GM10266 (cell line): ENCODE results near the gene PLIN3.

Experiments
- DNase-seq: peaks from one replicate; pipeline ENCODE4 v3.0.0; 2012; ENCODE audit errors: extremely low spot score
- TF ChIP-seq, protein P1 (sequence below): IDR thresholded peaks from 2 replicates; pipeline ENCODE4 v1.5.1; 2012; ENCODE audit warnings: mild to moderate bottlenecking, low read depth; ENCODE audit not compliant: control insufficient read depth, insufficient read depth; ENCODE audit errors: missing control alignments

Gene PLIN3, protein sequence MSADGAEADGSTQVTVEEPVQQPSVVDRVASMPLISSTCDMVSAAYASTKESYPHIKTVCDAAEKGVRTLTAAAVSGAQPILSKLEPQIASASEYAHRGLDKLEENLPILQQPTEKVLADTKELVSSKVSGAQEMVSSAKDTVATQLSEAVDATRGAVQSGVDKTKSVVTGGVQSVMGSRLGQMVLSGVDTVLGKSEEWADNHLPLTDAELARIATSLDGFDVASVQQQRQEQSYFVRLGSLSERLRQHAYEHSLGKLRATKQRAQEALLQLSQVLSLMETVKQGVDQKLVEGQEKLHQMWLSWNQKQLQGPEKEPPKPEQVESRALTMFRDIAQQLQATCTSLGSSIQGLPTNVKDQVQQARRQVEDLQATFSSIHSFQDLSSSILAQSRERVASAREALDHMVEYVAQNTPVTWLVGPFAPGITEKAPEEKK

DNA sequence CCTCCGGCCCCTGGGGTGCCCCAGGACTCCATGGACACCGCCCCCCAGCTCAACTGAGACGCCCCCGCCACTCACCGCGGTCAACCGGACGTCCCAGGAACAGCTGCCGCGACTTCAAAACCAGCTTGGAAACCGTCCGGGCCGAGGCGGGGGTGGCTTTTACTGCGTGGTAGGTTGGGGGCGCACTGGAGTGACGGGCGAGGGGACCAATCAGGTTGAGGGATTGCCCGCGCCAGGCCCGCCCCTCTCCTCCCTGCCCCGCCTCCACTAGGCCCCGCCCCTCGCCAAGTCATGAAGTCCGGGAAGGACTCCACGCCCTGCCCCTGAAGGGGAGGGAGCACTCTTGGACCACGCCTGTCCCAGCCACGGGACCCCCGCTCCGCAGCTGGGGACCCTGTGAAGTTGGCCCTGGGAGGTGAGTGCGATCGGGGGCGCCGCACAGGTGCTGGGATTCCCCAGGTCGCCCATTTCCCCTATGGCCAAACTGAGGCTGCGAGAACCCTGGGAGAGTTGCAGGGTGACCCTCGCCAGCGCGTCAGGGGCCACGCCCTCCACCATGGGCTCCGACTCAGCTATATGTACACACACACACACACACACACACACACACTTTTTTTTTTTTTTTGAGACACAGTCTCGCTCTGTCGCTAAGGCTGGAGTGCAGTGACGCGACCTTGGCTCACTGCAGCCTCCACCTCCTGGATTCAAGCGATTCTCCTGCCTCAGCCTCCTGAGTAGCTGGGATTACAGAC is at the start of gene PLIN3:
TSS of gene PLIN3 (minus strand) at position 134 of the 752 bp plus-strand sequence. CDS start 6,273 bp downstream, outside the sequence.
- TF ChIP-seq, protein P1, sequence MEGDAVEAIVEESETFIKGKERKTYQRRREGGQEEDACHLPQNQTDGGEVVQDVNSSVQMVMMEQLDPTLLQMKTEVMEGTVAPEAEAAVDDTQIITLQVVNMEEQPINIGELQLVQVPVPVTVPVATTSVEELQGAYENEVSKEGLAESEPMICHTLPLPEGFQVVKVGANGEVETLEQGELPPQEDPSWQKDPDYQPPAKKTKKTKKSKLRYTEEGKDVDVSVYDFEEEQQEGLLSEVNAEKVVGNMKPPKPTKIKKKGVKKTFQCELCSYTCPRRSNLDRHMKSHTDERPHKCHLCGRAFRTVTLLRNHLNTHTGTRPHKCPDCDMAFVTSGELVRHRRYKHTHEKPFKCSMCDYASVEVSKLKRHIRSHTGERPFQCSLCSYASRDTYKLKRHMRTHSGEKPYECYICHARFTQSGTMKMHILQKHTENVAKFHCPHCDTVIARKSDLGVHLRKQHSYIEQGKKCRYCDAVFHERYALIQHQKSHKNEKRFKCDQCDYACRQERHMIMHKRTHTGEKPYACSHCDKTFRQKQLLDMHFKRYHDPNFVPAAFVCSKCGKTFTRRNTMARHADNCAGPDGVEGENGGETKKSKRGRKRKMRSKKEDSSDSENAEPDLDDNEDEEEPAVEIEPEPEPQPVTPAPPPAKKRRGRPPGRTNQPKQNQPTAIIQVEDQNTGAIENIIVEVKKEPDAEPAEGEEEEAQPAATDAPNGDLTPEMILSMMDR: no peak
- peak; percentile 99 for DNase-seq

DNA sequence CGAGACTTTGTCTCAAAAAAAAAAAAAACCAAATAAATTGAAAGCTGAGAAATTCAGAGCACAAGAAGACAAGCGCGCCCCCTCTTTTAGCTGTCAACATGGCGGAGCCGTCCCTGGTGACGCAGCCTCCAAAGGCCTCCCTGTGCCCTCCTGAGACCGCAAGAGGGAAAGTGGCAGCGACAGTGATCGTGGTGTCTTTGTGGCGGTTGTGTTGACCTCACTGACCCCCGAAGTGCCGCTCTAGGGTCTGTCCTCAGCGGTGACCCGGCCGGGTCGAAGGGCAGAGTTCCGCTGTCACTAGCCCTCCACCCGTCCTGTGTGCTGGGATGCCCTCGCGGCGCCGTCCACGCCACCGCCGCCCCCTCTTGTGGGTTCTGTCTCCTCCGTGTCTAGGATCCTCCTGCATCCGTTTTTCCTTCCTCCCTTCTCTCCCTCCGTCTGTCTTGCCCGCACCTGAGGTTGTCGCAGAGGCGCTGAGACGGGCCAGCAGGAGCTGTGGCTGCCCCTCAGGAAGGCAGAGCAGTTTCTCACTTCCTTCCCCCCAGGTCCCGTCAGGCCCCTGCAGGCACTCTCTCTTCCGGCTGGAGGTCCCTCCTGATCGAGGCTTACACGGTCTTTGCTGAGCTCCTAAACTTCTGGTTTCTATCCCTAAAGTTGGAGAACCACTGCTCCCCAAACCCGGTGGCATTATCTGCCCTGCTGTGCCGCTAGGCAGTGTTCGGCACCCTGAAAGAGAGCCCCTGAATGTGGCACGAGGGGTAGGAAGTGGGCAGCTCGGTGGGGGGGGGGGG is 49.0 kb upstream of the PLIN3 start:
- TF ChIP-seq, protein P1: no peak
- peak; percentile 64 for DNase-seq

DNA sequence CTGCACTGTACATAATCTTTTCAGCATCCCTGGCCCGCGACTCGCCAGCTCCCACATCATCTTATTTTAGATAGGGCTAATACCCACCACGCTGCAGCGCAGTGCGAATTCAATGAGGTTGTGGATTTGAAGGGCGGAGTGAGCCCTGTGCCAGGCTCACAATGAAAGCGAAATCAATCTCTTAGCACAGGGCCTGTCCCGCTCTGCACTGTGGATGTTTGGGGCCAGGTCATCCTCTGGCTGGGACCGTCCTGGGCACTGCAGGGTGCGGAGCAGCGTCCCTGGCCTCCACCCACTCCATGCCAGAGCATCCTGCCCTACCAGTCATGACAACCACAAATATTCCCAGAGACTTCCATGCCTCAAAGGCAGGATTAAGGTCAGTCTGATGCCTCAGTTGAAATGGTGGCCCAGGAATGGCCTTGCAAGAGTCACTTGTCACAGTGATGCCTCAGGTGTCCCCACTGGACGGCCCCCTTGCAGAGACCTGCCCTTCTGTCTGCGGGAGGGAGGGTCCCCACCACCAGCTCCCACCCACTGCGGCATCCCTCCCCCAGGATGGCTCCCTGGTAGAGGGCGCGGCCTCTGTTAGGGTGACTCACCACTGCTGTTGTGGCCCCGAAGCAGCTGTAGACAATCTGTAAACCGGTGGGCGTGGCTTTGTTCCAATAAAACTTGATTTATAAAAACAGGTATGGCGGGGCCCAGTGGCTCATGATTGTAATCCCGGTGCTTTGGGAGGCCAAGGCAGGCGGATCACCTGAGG is 47.5 kb upstream of the PLIN3 start:
- DNase-seq: no peak
- TF ChIP-seq, protein P1: no peak

DNA sequence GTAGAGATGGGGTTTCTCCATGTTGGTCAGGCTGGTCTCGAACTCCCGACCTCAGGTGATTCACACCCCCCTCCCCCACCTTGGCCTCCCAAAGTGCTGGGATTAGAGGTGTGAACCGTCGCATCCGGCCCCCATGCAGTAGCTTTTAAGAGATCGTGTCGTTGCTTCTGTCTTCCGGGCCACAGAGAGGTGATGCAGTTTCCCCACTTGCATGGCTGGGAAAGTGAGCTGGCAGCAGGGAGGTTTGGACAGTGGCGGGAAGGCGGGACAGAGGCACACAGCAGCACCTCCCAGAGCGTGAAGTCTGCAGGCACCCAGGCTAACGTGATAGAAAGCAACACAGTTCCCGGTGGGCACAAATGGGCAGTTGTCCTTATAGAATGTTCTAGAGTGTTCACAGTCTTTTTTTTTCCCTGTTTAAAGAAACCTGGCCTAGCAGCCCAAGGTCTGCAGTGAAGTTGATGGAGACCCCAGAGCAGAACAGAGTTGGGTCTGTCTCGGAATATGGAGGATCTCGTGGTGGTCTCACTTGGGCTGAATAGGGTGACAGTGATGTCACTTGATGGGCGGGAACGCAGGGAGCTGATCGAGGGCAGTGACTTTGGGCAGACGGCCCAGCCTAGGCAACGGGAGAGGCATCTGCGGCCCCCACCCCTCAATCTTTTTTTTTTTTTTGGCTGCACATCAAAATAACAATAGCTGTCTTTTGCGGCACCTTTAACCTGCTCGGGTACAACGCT is 46.7 kb upstream of the PLIN3 start:
- TF ChIP-seq, protein P1: no peak
- no peak for DNase-seq

DNA sequence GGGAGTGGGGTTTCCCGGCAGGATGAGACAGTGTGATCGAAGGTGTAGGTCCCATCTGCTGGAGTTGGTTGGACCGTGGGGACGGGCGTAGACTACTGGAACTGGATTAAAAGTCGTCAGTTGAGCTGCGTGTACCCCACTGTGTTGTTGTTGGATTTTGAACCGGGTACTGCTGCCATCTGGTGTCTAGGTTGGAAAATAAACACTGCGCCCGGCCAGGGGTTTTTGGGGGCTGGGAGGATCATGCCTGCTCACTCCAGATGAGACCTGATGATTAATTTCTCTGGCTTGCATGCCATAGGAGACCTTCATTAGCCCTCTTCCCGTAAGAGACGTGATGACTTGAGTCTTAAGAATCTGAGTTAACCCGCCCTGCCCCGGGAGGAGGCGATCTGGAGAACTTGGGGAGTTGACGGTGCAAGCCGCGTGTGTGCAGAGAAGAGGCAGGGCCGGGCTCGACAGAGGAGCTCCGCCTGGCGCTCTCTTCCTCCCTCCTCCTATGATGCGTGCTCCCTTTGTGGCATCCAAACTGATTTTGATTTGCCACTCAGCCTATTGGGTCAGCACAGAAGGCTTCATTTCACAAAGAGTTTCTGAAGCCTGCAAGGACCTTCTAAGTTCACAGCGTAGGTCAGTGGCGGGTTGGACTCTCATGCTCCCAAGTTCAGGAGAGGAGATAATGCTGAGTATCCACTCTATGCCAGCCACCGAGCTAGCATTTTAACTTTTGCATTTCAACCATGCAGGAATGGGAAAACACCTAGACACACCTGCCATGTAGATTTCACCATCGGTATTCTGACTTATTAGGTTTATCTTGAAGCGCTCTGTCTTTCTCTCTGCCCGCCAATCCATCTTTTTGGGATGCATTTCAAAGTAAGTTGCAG is 44.6 kb upstream of the PLIN3 start:
- TF ChIP-seq, protein P1: peak; percentile 64
- peak; percentile 78 for DNase-seq
